NCI-H2081 (cell line): ENCODE measurements around the gene VARS1.
"Not testable (repeated sequence)": the region's sequence is repeated elsewhere in the genome, so short reads cannot be mapped to it uniquely, and the experiment has no call there.

Experiments used
- DNase-seq, 2 experiments: peaks; one replicate each; lab custom pipeline; 2025; lab: John Stamatoyannopoulos, UW

VARS1 gene

GRCh38 chr6:31795616-31796298 is at the start of gene VARS1:
Gene VARS1 (minus strand): TSS chr6:31795752. CDS start chr6:31795217, 535 bp downstream.
- DNase-seq, result peak; percentile 81 to 89

- DNase-seq, result no peak
These were observed 49.0 kb upstream of the VARS1 start for GRCh38 chr6:31844507-31844906.

- no peak for DNase-seq
These were observed 46.5 kb upstream of the VARS1 start for GRCh38 chr6:31842053-31842452.

- DNase-seq, result not testable (repeated sequence)
These were observed 44.2 kb upstream of the VARS1 start for GRCh38 chr6:31839779-31840126.

- DNase-seq, result no peak
These were observed 43.4 kb upstream of the VARS1 start for GRCh38 chr6:31838968-31839367.

- not testable (repeated sequence) for DNase-seq
These were observed 42.6 kb upstream of the VARS1 start for GRCh38 chr6:31838114-31838553.

GRCh38 chr6:31837369-31838113 is 42.0 kb upstream of the VARS1 start:
- DNase-seq, result peak in 1 of 2 experiments; percentile 13

GRCh38 chr6:31836474-31837368 is 41.2 kb upstream of the VARS1 start:
- no peak for DNase-seq

GRCh38 chr6:31836047-31836473 is 40.5 kb upstream of the VARS1 start:
- DNase-seq, result peak in 1 of 2 experiments; percentile 47

- DNase-seq, result peak; percentile 84 to 92
These were observed 39.1 kb upstream of the VARS1 start for GRCh38 chr6:31834367-31835250.

GRCh38 chr6:31831350-31832215 is 36.0 kb upstream of the VARS1 start:
- no peak for DNase-seq

- DNase-seq, result no peak
These were observed 35.4 kb upstream of the VARS1 start for GRCh38 chr6:31830886-31831335.

GRCh38 chr6:31829633-31830283 is 34.2 kb upstream of the VARS1 start:
- peak in 1 of 2 experiments; percentile 48 for DNase-seq

- DNase-seq, result peak; percentile 98 to 99
These were observed 31.9 kb upstream of the VARS1 start, which contains the start of gene HSPA1B for GRCh38 chr6:31827286-31828079. Gene HSPA1B (plus strand): TSS chr6:31827738. CDS start chr6:31827951, 213 bp downstream.

- peak in 1 of 2 experiments; percentile 64 for DNase-seq
These were observed 31.3 kb upstream of the VARS1 start for GRCh38 chr6:31826793-31827285.

- no peak for DNase-seq
These were observed 30.0 kb upstream of the VARS1 start for GRCh38 chr6:31825553-31825952.

- not testable (repeated sequence) for DNase-seq
These were observed 28.1 kb upstream of the VARS1 start for GRCh38 chr6:31823592-31824196.
